ENCODE data around the gene APBA2. TPM values are rescaled to one million over a fixed set of nuclear protein-coding genes. Genes with fewer than 3 reads are reported as not detected.

The APBA2 gene
- total and polyA plus RNA-seq, 12 donors = 0.16 to 0.85 (median 0.46) TPM

DNA sequence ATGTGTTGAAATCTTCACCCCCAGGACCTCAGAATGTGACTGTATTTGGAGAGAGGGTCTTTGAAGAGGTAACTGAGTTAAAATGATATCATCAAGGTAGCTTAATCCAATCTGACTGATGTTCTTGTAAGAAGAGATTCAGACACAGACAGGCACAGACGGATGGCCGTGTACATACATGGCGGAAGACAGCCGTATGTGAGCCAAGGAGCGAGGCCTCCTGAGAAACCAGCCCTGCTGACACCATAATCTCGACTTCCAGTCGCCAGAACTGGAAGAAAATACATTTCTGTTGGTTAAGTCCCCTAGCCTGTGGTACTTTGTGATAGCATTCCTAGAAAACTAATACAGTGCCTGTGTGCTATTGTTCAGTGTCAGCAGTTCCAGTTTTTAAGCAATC, 73.6 kb downstream of the APBA2 start:
- intact Hi-C loops (cut with DNase I) = no loop called here
- DNase-seq = no peak
- H3K9me3 ChIP-seq = no peaks in the 10 kb centered on the region
- WGBS, 2 donors = 88 to 94% methylated on average over 7 of the region's 7 CpGs
- no peak overlapping the region for H3K27ac ChIP-seq
- no peak overlapping the region for H3K4me3 ChIP-seq
- peaks cover 0 to 8% (median 0%) of the 10 kb centered on the region in 9 donors for H3K4me1 ChIP-seq
- no peaks in the 10 kb centered on the region for H3K36me3 ChIP-seq
- H3K27me3 ChIP-seq = peaks cover 0 to 20% (median 5%) of the 10 kb centered on the region in 7 donors
- no peak for ATAC-seq
- TF ChIP-seq, protein P1, sequence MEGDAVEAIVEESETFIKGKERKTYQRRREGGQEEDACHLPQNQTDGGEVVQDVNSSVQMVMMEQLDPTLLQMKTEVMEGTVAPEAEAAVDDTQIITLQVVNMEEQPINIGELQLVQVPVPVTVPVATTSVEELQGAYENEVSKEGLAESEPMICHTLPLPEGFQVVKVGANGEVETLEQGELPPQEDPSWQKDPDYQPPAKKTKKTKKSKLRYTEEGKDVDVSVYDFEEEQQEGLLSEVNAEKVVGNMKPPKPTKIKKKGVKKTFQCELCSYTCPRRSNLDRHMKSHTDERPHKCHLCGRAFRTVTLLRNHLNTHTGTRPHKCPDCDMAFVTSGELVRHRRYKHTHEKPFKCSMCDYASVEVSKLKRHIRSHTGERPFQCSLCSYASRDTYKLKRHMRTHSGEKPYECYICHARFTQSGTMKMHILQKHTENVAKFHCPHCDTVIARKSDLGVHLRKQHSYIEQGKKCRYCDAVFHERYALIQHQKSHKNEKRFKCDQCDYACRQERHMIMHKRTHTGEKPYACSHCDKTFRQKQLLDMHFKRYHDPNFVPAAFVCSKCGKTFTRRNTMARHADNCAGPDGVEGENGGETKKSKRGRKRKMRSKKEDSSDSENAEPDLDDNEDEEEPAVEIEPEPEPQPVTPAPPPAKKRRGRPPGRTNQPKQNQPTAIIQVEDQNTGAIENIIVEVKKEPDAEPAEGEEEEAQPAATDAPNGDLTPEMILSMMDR (IDR thresholded peaks at IDR 0.05) = no peak

GRCh38 chr15:28960979-28961378, 75.2 kb downstream of the APBA2 start:
- ATAC-seq = no peak
- intact Hi-C loops (cut with DNase I) = loop anchor here in 1 of 10 donors (10.0 kb wide), 1 partner anchor 56 kb away; no protein-coding TSS in a partner anchor
- no peak for DNase-seq
- WGBS, 2 donors = 66 to 72% methylated on average over 9 of the region's 9 CpGs
- TF ChIP-seq, protein P1 (IDR thresholded peaks at IDR 0.05) = no peak
- Histone ChIP-seq H3K4me1 (no peaks in the 10 kb centered on the region), H3K27ac (no peak overlapping the region), H3K4me3 (no peak overlapping the region), H3K27me3 (peaks cover 0 to 4% (median 0%) of the 10 kb centered on the region in 7 donors), H3K9me3 (no peaks in the 10 kb centered on the region), H3K36me3 (no peaks in the 10 kb centered on the region)

DNA sequence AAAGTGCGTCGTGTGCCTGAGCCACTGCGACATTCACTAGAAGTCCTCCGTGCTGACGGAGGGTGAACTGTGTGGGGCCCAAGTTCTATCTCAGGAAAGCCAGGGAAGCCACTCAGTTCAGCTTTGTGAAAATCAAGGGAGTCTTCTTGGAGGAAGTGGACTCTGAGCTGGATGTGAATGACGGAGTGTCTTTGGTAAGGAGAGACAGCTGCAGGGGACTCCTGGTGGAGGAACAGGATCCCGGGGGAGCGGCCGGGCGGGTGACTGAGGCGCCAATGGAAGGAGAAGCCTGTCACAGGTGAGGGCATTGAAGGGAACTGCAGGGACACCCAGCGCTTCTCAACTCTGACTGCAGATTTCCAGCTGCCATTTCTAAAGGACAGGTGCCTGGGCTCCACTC, 75.6 kb downstream of the APBA2 start:
- ATAC-seq = no peak
- 70 to 77% methylated on average over 12 of the region's 12 CpGs for WGBS, 2 donors

GRCh38 chr15:28962851-28963710, 77.3 kb downstream of the APBA2 start:
- 90% methylated on average over 8 of the region's 8 CpGs for WGBS, 2 donors
- DNase-seq (no peak), ATAC-seq (no peak)

More for the DNA sequence above, 75.6 kb downstream of the APBA2 start:
- no peak for DNase-seq
- H3K36me3 ChIP-seq = no peaks in the 10 kb centered on the region
- intact Hi-C loops (cut with DNase I) = loop anchor here in 1 of 10 donors (10.0 kb wide), 1 partner anchor 57 kb away; no protein-coding TSS in a partner anchor
- H3K9me3 ChIP-seq = no peaks in the 10 kb centered on the region
- TF ChIP-seq, protein P1 (IDR thresholded peaks at IDR 0.05) = no peak
- no peak overlapping the region for H3K4me3 ChIP-seq
- H3K4me1 ChIP-seq = no peaks in the 10 kb centered on the region
- no peak overlapping the region for H3K27ac ChIP-seq
- peaks cover 0 to 4% (median 0%) of the 10 kb centered on the region in 7 donors for H3K27me3 ChIP-seq

More at GRCh38 chr15:28962851-28963710, 77.3 kb downstream of the APBA2 start:
- H3K36me3 ChIP-seq = no peaks in the 10 kb centered on the region
- peaks cover 0 to 4% (median 0%) of the 10 kb centered on the region in 7 donors for H3K27me3 ChIP-seq
- H3K9me3 ChIP-seq = no peaks in the 10 kb centered on the region
- H3K4me3 ChIP-seq = no peak overlapping the region
- no peak overlapping the region for H3K27ac ChIP-seq
- H3K4me1 ChIP-seq = no peaks in the 10 kb centered on the region
- intact Hi-C loops (cut with DNase I) = loop anchor here in 1 of 10 donors (10.0 kb wide), 1 partner anchor 58 kb away; no protein-coding TSS in a partner anchor
- TF ChIP-seq, protein P1 (IDR thresholded peaks at IDR 0.05) = no peak

Data from heart right ventricle (tissue), 16 donors.